Natural killer cell (primary cell): Measurements from ENCODE around the gene TADA3. TPM values are rescaled to one million over a fixed set of nuclear protein-coding genes. Genes with fewer than 3 reads are reported as not detected.
"Not testable (repeated sequence)": the region's sequence is repeated elsewhere in the genome, so short reads cannot be mapped to it uniquely, and the experiment has no call there.

Experiments
- ATAC-seq, 3 donors: fragments of 150-1000 bp in 2 of 3; fragments of 200-7000 bp in 1 of 3; cut with Tn5 transposase; 1 replicate in 1 of 3; 2 replicates in 2 of 3; pipeline ENCODE4 v1.10.0; 2021; ENCODE audit warnings: mild to moderate bottlenecking in 2 of 3, moderate library complexity in 2 of 3
- DNase-seq, 2 donors: peaks; one replicate each; pipeline versions ENCODE4 v3.0.0 to v3.0.0-alpha.2; 2013 to 2021; ENCODE audit warnings: mixed read lengths in 1 of 2
- H3K27ac ChIP-seq: one replicate; pipeline ENCODE4 v1.5.1; 2013; ENCODE audit warnings: mild to moderate bottlenecking, low read length
- H3K27me3 ChIP-seq: one replicate; pipeline ENCODE4 v1.6.1; 2013; ENCODE audit warnings: low read length; ENCODE audit not compliant: control insufficient read depth, insufficient read depth
- H3K36me3 ChIP-seq: one replicate; pipeline ENCODE4 v1.6.1; 2013; ENCODE audit warnings: low read length; ENCODE audit not compliant: control insufficient read depth, insufficient read depth
- H3K4me1 ChIP-seq: one replicate; pipeline ENCODE4 v1.6.1; 2013; ENCODE audit warnings: low read length; ENCODE audit not compliant: control insufficient read depth, insufficient read depth
- H3K4me3 ChIP-seq: one replicate; pipeline ENCODE4 v1.5.1; 2013; ENCODE audit warnings: low read length
- H3K9me3 ChIP-seq: one replicate; pipeline ENCODE4 v1.6.1; 2013; ENCODE audit warnings: low read length; ENCODE audit not compliant: control insufficient read depth, insufficient read depth
- H3K27ac Mint-ChIP-seq, 2 donors: one replicate each; pipeline ENCODE4 v1.8.0; 2022; ENCODE audit warnings: mild to moderate bottlenecking in 2 of 2, mixed read lengths in 2 of 2, moderate library complexity in 1 of 2
- H3K27me3 Mint-ChIP-seq, 2 donors: one replicate each; pipeline ENCODE4 v1.8.0; 2022; ENCODE audit warnings: low read depth in 2 of 2, mixed read lengths in 2 of 2
- H3K36me3 Mint-ChIP-seq: one replicate; pipeline ENCODE4 v1.8.0; 2022; ENCODE audit warnings: mixed read lengths
- H3K4me1 Mint-ChIP-seq, 2 donors: one replicate each; pipeline ENCODE4 v1.8.0; 2022; ENCODE audit warnings: mixed read lengths in 2 of 2
- H3K4me3 Mint-ChIP-seq: one replicate; pipeline ENCODE4 v1.8.0; 2022; ENCODE audit warnings: mild to moderate bottlenecking, moderate library complexity, mixed read lengths
- H3K9me3 Mint-ChIP-seq, 2 donors: one replicate each; pipeline ENCODE4 v1.8.0; 2022; ENCODE audit warnings: mixed read lengths in 2 of 2
- CTCF ChIP-seq: fragments of 200-600 bp; IDR thresholded peaks from one replicate; pipeline ENCODE4 v1.8.0; 2022; ENCODE audit warnings: antibody characterized with exemption
- WGBS: methylation state at CpG from one replicate; pipeline ENCODE4 v1.1.7; 2013; ENCODE audit warnings: missing lambda C conversion rate; ENCODE audit not compliant: insufficient coverage; 5-methylcytosine and 5-hydroxymethylcytosine counted together
- intact Hi-C: fragments of 100-400 bp; cut with micrococcal nuclease; formaldehyde crosslinking; loops from one replicate; pipeline ENCODE4 v1.14.2; 2022
- total RNA-seq, 4 donors: library from RNA; stranded (reverse); fragments of 120-200 nt in 1 of 4; gene quantifications; one replicate each; pipeline versions ENCODE4 v1.2.3 to v1.2.4, GENCODE V29; 2013 to 2022

The TADA3 gene
- total RNA-seq, 3 donors from 2014 or later (not counting 1 experiment from before 2014, with no cell fraction given), result 59.2 to 73.7 (median 69.2) TPM

GRCh38 chr3:9777694-9778021 is 14.6 kb downstream of the TADA3 start:
- DNase-seq, result no peak
- Mint-ChIP-seq H3K27ac (no peak overlapping the region), H3K4me1 (peaks cover 47 to 53% of the 10 kb centered on the region in 2 donors), H3K9me3 (no peaks in the 10 kb centered on the region), H3K36me3 (no peaks in the 10 kb centered on the region), H3K4me3 (no peak overlapping the region), H3K27me3 (no peaks in the 10 kb centered on the region)
- intact Hi-C loops, result no loop called here
- H3K27me3 ChIP-seq, result no peaks in the 10 kb centered on the region
- H3K27ac ChIP-seq, result no peak overlapping the region
- no peak for ATAC-seq
- WGBS, result no CpG with 5 or more reads among the region's 1 CpG
- H3K4me1 ChIP-seq, result peaks cover 49% of the 10 kb centered on the region
- H3K36me3 ChIP-seq, result peaks cover 8% of the 10 kb centered on the region
- H3K9me3 ChIP-seq, result no peaks in the 10 kb centered on the region
- TF ChIP-seq CTCF, result no peak
- no peak overlapping the region for H3K4me3 ChIP-seq

- Mint-ChIP-seq H3K4me1 (peaks cover 47% of the 10 kb centered on the region in 2 donors), H3K9me3 (no peaks in the 10 kb centered on the region), H3K27ac (peak overlapping the region in 1 of 2 donors; percentile 16), H3K27me3 (no peaks in the 10 kb centered on the region), H3K4me3 (no peak overlapping the region), H3K36me3 (no peaks in the 10 kb centered on the region)
- WGBS, result 93% methylated on average over 5 of the region's 5 CpGs
- no peak for DNase-seq
- no peaks in the 10 kb centered on the region for H3K9me3 ChIP-seq
- intact Hi-C loops, result no loop called here
- peaks cover 4% of the 10 kb centered on the region for H3K36me3 ChIP-seq
- no peak for TF ChIP-seq CTCF
- peaks cover 45% of the 10 kb centered on the region for H3K4me1 ChIP-seq
- H3K27me3 ChIP-seq, result no peaks in the 10 kb centered on the region
- no peak overlapping the region for H3K27ac ChIP-seq
- no peak overlapping the region for H3K4me3 ChIP-seq
- ATAC-seq, result no peak
Measured at GRCh38 chr3:9776896-9777693, 15.2 kb downstream of the TADA3 start.

DNA sequence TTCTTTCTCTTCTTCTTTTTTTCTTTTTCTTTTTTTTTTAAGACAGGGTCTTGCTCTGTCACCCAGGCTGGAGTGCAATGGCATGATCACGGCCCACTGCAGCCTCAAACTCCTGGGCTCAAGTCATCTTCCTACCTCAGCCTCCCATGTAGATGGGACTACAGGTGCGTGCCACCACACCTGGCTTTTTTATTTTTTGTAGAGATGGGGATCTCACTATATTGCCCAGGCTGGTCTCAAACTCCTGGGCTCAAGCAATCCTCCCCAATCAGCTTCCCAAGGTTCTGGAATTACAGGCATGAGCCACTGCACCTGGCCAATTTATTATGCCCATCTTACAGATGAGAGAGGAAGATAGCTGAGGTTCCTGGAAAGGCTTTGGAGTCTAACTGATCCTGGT is 21.3 kb downstream of the TADA3 start:
- H3K4me3 ChIP-seq, H3K9me3 Mint-ChIP-seq, intact Hi-C loops, H3K36me3 Mint-ChIP-seq, H3K27me3 ChIP-seq, H3K36me3 ChIP-seq, H3K27ac ChIP-seq, H3K9me3 ChIP-seq, H3K27me3 Mint-ChIP-seq, DNase-seq, ATAC-seq: not testable (repeated sequence)
- peak overlapping the region in 1 of 2 donors; percentile 84 for H3K27ac Mint-ChIP-seq
- H3K4me1 ChIP-seq, result peaks cover 36% of the 10 kb centered on the region
- 100% methylated on average over 1 of the region's 2 CpGs for WGBS
- H3K4me1 Mint-ChIP-seq, result peaks cover 35 to 47% of the 10 kb centered on the region in 2 donors
- peak overlapping the region; percentile 86 for H3K4me3 Mint-ChIP-seq

GRCh38 chr3:9770276-9770812 is 21.9 kb downstream of the TADA3 start:
- Mint-ChIP-seq H3K4me1 (peaks cover 35 to 49% of the 10 kb centered on the region in 2 donors), H3K36me3 (no peaks in the 10 kb centered on the region), H3K4me3 (peak overlapping the region; percentile 86), H3K9me3 (no peaks in the 10 kb centered on the region), H3K27ac (peak overlapping the region in 1 of 2 donors; percentile 84), H3K27me3 (no peaks in the 10 kb centered on the region)
- intact Hi-C loops, result no loop called here
- Histone ChIP-seq H3K27ac (no peak overlapping the region), H3K4me1 (peaks cover 36% of the 10 kb centered on the region), H3K9me3 (no peaks in the 10 kb centered on the region), H3K36me3 (no peaks in the 10 kb centered on the region), H3K4me3 (peak overlapping the region; percentile 31), H3K27me3 (no peaks in the 10 kb centered on the region)
- ATAC-seq (peak in 1 of 3 donors; percentile 22), DNase-seq (no peak)
- no peak for TF ChIP-seq CTCF
- 38% methylated on average over 14 of the region's 15 CpGs for WGBS
